GM12872 (cell line): Measurements from ENCODE around the gene CDH4.

Experiments
- CTCF ChIP-seq: IDR thresholded peaks from 3 replicates; pipeline ENCODE4 v1.5.1; 2011; ENCODE audit warnings: low read depth, mild to moderate bottlenecking, low read length, moderate library complexity; ENCODE audit not compliant: insufficient read depth

Gene CDH4

GRCh38 chr20:61407561-61407960, 155.5 kb downstream of the CDH4 start:
- no peak for TF ChIP-seq CTCF

GRCh38 chr20:61408951-61409740, 157.1 kb downstream of the CDH4 start:
- no peak for TF ChIP-seq CTCF

- TF ChIP-seq CTCF, result no peak
These were observed 159.7 kb downstream of the CDH4 start for GRCh38 chr20:61411743-61412142.

GRCh38 chr20:61413752-61414151, 161.7 kb downstream of the CDH4 start:
- TF ChIP-seq CTCF, result no peak

- TF ChIP-seq CTCF, result no peak
These were observed 162.5 kb downstream of the CDH4 start for GRCh38 chr20:61414455-61414991.

- TF ChIP-seq CTCF, result no peak
These were observed 164.5 kb downstream of the CDH4 start for GRCh38 chr20:61416546-61416945.

- no peak for TF ChIP-seq CTCF
These were observed 165.3 kb downstream of the CDH4 start for GRCh38 chr20:61417221-61417941.
